GM18870 (cell line): Measurements from ENCODE around the gene CDH12.
A peak's percentile ranks its signal among the peaks of the same experiment; 100 is the strongest.
"Not testable (repeated sequence)": the region's sequence is repeated elsewhere in the genome, so short reads cannot be mapped to it uniquely, and the experiment has no call there.

ENCODE experiments used
- ATAC-seq: cut with Tn5 transposase; IDR thresholded peaks from one replicate; pipeline ENCODE4 v1.9.1; 2021; ENCODE audit warnings: moderate library complexity; ENCODE audit not compliant: unreplicated experiment

CDH12 gene

GRCh38 chr5:22662391-22662790 lies 190.8 kb downstream of the CDH12 start:
- no peak for ATAC-seq

- no peak for ATAC-seq
Observed at GRCh38 chr5:22651355-22651754, 201.8 kb downstream of the CDH12 start.

- ATAC-seq = no peak
Observed at GRCh38 chr5:22650511-22650910, 202.6 kb downstream of the CDH12 start.

GRCh38 chr5:22649074-22649473 lies 204.1 kb downstream of the CDH12 start:
- no peak for ATAC-seq

- ATAC-seq = no peak
Observed at GRCh38 chr5:22644859-22645258, 208.3 kb downstream of the CDH12 start.

GRCh38 chr5:22643356-22643755 lies 209.8 kb downstream of the CDH12 start:
- ATAC-seq = no peak

GRCh38 chr5:22631683-22632082 lies 221.5 kb downstream of the CDH12 start:
- ATAC-seq = no peak

- no peak for ATAC-seq
Observed at GRCh38 chr5:22627029-22627428, 226.1 kb downstream of the CDH12 start.

- ATAC-seq = no peak
Observed at GRCh38 chr5:22625451-22625850, 227.7 kb downstream of the CDH12 start.

GRCh38 chr5:22621084-22621483 lies 232.1 kb downstream of the CDH12 start:
- ATAC-seq = no peak

GRCh38 chr5:22615964-22616363 lies 237.2 kb downstream of the CDH12 start:
- no peak for ATAC-seq

- ATAC-seq = no peak
Observed at GRCh38 chr5:22614486-22615094, 238.6 kb downstream of the CDH12 start.

GRCh38 chr5:22612928-22613327 lies 240.2 kb downstream of the CDH12 start:
- ATAC-seq = no peak

GRCh38 chr5:22611327-22611726 lies 241.8 kb downstream of the CDH12 start:
- ATAC-seq = no peak

GRCh38 chr5:22607498-22607897 lies 245.6 kb downstream of the CDH12 start:
- ATAC-seq = not testable (repeated sequence)

- no peak for ATAC-seq
Observed at GRCh38 chr5:22605473-22605872, 247.7 kb downstream of the CDH12 start.

- no peak for ATAC-seq
Observed at GRCh38 chr5:22604711-22605110, 248.4 kb downstream of the CDH12 start.

- ATAC-seq = no peak
Observed at GRCh38 chr5:22598796-22599195, 254.3 kb downstream of the CDH12 start.

GRCh38 chr5:22596404-22596970 lies 256.7 kb downstream of the CDH12 start:
- no peak for ATAC-seq

GRCh38 chr5:22594491-22594890 lies 258.7 kb downstream of the CDH12 start:
- ATAC-seq = no peak

- ATAC-seq = peak; percentile 86
Observed at GRCh38 chr5:22593592-22593991, 259.6 kb downstream of the CDH12 start.

GRCh38 chr5:22591461-22591860 lies 261.7 kb downstream of the CDH12 start:
- ATAC-seq = peak; percentile 76

- no peak for ATAC-seq
Observed at GRCh38 chr5:22590677-22591268, 262.4 kb downstream of the CDH12 start.
